A549 (cell line): Measurements from ENCODE around the gene NANOS3. TPM values are rescaled to one million over a fixed set of nuclear protein-coding genes. Genes with fewer than 3 reads are reported as not detected.
"Not testable (repeated sequence)": the region's sequence is repeated elsewhere in the genome, so short reads cannot be mapped to it uniquely, and the experiment has no call there.

Source experiments
- ATAC-seq, 2 experiments: fragments of 200-7000 bp in 1 of 2; fragments of >200 bp in 1 of 2; cut with Nextera tagmentation in 1 of 2; cut with Tn5 transposase in 1 of 2; 3 replicates each; pipeline versions ENCODE4 v1.8.0 to v1.9.1; 2018 to 2020; ENCODE audit warnings: mild to moderate bottlenecking in 1 of 2, moderate library complexity in 1 of 2
- CTCF ChIA-PET: fragments of 300-600 bp; sonication (Branson Sonifier 250); formaldehyde crosslinking; extraction: SDS; loops from one replicate; lab custom pipeline; 2021; ENCODE audit warnings: antibody characterized with exemption, inconsistent platforms; lab: Yijun Ruan, JAX
- POLR2A ChIA-PET: fragments of 350-600 bp; formaldehyde crosslinking; extraction: SDS; loops from one replicate; lab custom pipeline; 2021; ENCODE audit warnings: antibody characterized with exemption, inconsistent platforms; lab: Yijun Ruan, JAX
- DNase-seq, 2 experiments: peaks; one replicate each; pipeline versions ENCODE4 v3.0.0 to v3.0.0-alpha.2; 2011 to 2016; ENCODE audit warnings: low read depth in 1 of 2, low spot score in 1 of 2
- FAIRE-seq: peaks from 2 replicates; lab custom pipeline; 2011; peaks lifted over from hg19 to GRCh38; lab: Jason Lieb, UNC
- H3K27ac ChIP-seq, 2 experiments: fragments of >200 bp; sonication (Bioruptor Twin); formaldehyde crosslinking; 3 replicates each; pipeline ENCODE4 v1.5.1; 2016 to 2017
- H3K4me1 ChIP-seq: fragments of >200 bp; sonication (Bioruptor Twin); formaldehyde crosslinking; 3 replicates; pipeline ENCODE4 v1.6.1; 2016
- H3K4me2 ChIP-seq: fragments of >200 bp; sonication (Bioruptor Twin); formaldehyde crosslinking; 3 replicates; pipeline ENCODE4 v1.6.1; 2016
- H3K4me3 ChIP-seq: fragments of >200 bp; sonication (Bioruptor Twin); formaldehyde crosslinking; 3 replicates; pipeline ENCODE4 v1.5.1; 2016
- H3K9me3 ChIP-seq: fragments of >200 bp; sonication (Bioruptor Twin); formaldehyde crosslinking; 3 replicates; pipeline ENCODE4 v1.6.1; 2016
- ATOH8 ChIP-seq: fragments of 250-450 bp; sonication (Bioruptor Pico); IDR thresholded peaks from 2 replicates; pipeline ENCODE4 v1.5.0; 2020; ENCODE audit warnings: low read depth, mild to moderate bottlenecking, moderate library complexity
- E2F6 ChIP-seq: IDR thresholded peaks from 2 replicates; pipeline ENCODE4 v1.6.1; 2012; ENCODE audit warnings: low read depth, borderline replicate concordance
- ELK1 ChIP-seq: fragments of 150-350 bp; IDR thresholded peaks from 2 replicates; pipeline ENCODE4 v1.6.1; 2014; ENCODE audit warnings: low read depth, mild to moderate bottlenecking, low read length
- FOSL2 ChIP-seq, 2 experiments: fragments of 450-650 bp in 1 of 2; fragments of >200 bp in 1 of 2; sonication (Bioruptor Twin) in 1 of 2; formaldehyde crosslinking; IDR thresholded peaks; 2 replicates each; pipeline versions ENCODE4 v1.5.0 to v1.6.1; 2016 to 2020; ENCODE audit warnings: mild to moderate bottlenecking in 1 of 2, moderate library complexity in 1 of 2
- HES2 ChIP-seq: fragments of >200 bp; sonication (Bioruptor Twin); formaldehyde crosslinking; IDR thresholded peaks from 2 replicates; pipeline ENCODE4 v1.6.1; 2016
- HEYL ChIP-seq: fragments of 250-450 bp; sonication (Bioruptor Pico); IDR thresholded peaks from 2 replicates; pipeline ENCODE4 v1.8.0; 2021; ENCODE audit warnings: mild to moderate bottlenecking, moderate library complexity
- MAFK ChIP-seq: fragments of 450-650 bp; IDR thresholded peaks from 2 replicates; pipeline ENCODE4 v1.6.1; 2014; ENCODE audit not compliant: partially characterized antibody
- MAZ ChIP-seq: fragments of 150-350 bp; IDR thresholded peaks from 2 replicates; pipeline ENCODE4 v1.6.1; 2014; ENCODE audit warnings: antibody characterized with exemption, low read depth, low read length, borderline replicate concordance
- NFE2L2 ChIP-seq: fragments of 150-350 bp; conservative IDR thresholded peaks from 2 replicates; pipeline ENCODE4 v1.6.1; 2014; ENCODE audit warnings: low read length
- NPAS2 ChIP-seq: fragments of 250-450 bp; sonication (Bioruptor Pico); IDR thresholded peaks from 2 replicates; pipeline ENCODE4 v1.8.0; 2022; ENCODE audit warnings: mild to moderate bottlenecking, moderate library complexity, borderline replicate concordance
- POLR2AphosphoS2 ChIP-seq: conservative IDR thresholded peaks from 2 replicates; pipeline ENCODE4 v1.6.1; 2012; ENCODE audit warnings: low read length, improper control_type of control experiment, inconsistent platforms
- RAD21 ChIP-seq, 2 experiments: fragments of >200 bp in 1 of 2; sonication (Bioruptor Twin) in 1 of 2; formaldehyde crosslinking in 1 of 2; IDR thresholded peaks in 1 of 2; conservative IDR thresholded peaks in 1 of 2; 2 replicates in 1 of 2; 3 replicates in 1 of 2; pipeline ENCODE4 v1.6.1; 2012 to 2018; ENCODE audit warnings: inconsistent platforms in 1 of 2
- RARB ChIP-seq: fragments of 250-450 bp; sonication (Bioruptor Pico); IDR thresholded peaks from 2 replicates; pipeline ENCODE4 v1.8.0; 2021; ENCODE audit warnings: mild to moderate bottlenecking, moderate library complexity
- RNF2 ChIP-seq: fragments of 200-600 bp; sonication (generic); IDR thresholded peaks from 2 replicates; pipeline ENCODE4 v1.6.1; 2016; ENCODE audit warnings: low read depth, mild to moderate bottlenecking, antibody characterized with exemption, moderate library complexity, borderline replicate concordance
- SREBF2 ChIP-seq: fragments of 450-650 bp; IDR thresholded peaks from 2 replicates; pipeline ENCODE4 v1.6.1; 2014; ENCODE audit warnings: mild to moderate bottlenecking, moderate library complexity
- USF2 ChIP-seq: fragments of 450-650 bp; IDR thresholded peaks from 2 replicates; pipeline ENCODE4 v1.6.1; 2014; ENCODE audit warnings: antibody characterized with exemption
- ZC3H11A ChIP-seq: fragments of 450-650 bp; IDR thresholded peaks from 2 replicates; pipeline ENCODE4 v1.6.1; 2014; ENCODE audit warnings: antibody characterized with exemption, mild to moderate bottlenecking
- ZFP36 ChIP-seq: fragments of 450-650 bp; IDR thresholded peaks from 2 replicates; pipeline ENCODE4 v1.6.1; 2014; ENCODE audit warnings: borderline replicate concordance; ENCODE audit not compliant: partially characterized antibody
- WGBS: methylation state at CpG from one replicate; pipeline ENCODE4 v1.1.6; 2017; ENCODE audit errors: missing lambda C conversion rate; 5-methylcytosine and 5-hydroxymethylcytosine counted together
- polyA plus RNA-seq, 4 experiments: library from polyadenylated mRNA; depleted of rRNA in 3 of 4; stranded (reverse); fragments of >200 nt; fragmentation: RNase III in 1 of 4; extraction: RNeasy Plus Mini Kit Qiagen cat#74134 plus additional on column Dnase treatment in 1 of 4; gene quantifications; 2 replicates in 3 of 4; 3 replicates in 1 of 4; pipeline ENCODE4 v1.2.3, GENCODE V29; 2011 to 2017

Gene NANOS3
- polyA plus RNA-seq, 2 of the 4 experiments (the other 2 are of a cell fraction) = 0.31 to 1.2 TPM

- TF ChIP-seq USF2 (no peak), HEYL (CRISPR knock-in tag) (no peak), ZC3H11A (no peak), MAFK (no peak), RARB (CRISPR knock-in tag) (no peak), RAD21 (conservative IDR thresholded peaks at IDR 0.05 in 1 of 2, IDR thresholded peaks at IDR 0.05 in 1 of 2) (no peak), FOSL2 (IDR thresholded peaks at IDR 0.05) (no peak), FOSL2 (CRISPR knock-in tag; IDR thresholded peaks at IDR 0.05) (no peak)
These were observed 43.6 kb downstream of the NANOS3 start (continued) for GRCh38 chr19:13920524-13920923.

- Histone ChIP-seq H3K4me3 (no peak overlapping the region), H3K4me2 (no peak overlapping the region), H3K27ac (no peak overlapping the region), H3K9me3 (no peaks in the 10 kb centered on the region), H3K4me1 (no peaks in the 10 kb centered on the region)
- peak; percentile 56 to 91; a peak in 4 of 6 replicates for ATAC-seq
- no peak for FAIRE-seq
- ChIA-PET POLR2A (no interaction called here), CTCF (interaction anchor here (0.6 to 1.8 kb wide), 3 partner anchors 15 to 82 kb away, joined by 3 to 4 read pairs (median 3); no protein-coding TSS in a partner anchor)
- TF ChIP-seq USF2 (peak; percentile 65), ELK1 (no peak), ZFP36 (no peak)
- DNase-seq = peak; percentile 28 to 76
- 100% methylated on average over 2 of the region's 2 CpGs for WGBS
These were observed 44.2 kb downstream of the NANOS3 start for GRCh38 chr19:13920940-13921747.

GRCh38 chr19:13922118-13922517 is 45.2 kb downstream of the NANOS3 start:
- WGBS = 86% methylated on average over 6 of the region's 6 CpGs
- ATAC-seq, FAIRE-seq, DNase-seq, H3K9me3 ChIP-seq, H3K4me1 ChIP-seq, POLR2A ChIA-PET, H3K27ac ChIP-seq, H3K4me3 ChIP-seq, H3K4me2 ChIP-seq: not testable (repeated sequence)
- CTCF ChIA-PET = interaction anchor here (1.8 kb wide), 1 partner anchor 14 kb away, joined by 4 read pairs; no protein-coding TSS in a partner anchor

- TF ChIP-seq POLR2AphosphoS2 (no peak), HES2 (no peak), ATOH8 (no peak), ZFP36 (no peak), NPAS2 (CRISPR knock-in tag) (no peak), MAZ (no peak), NFE2L2 (no peak), RNF2 (no peak), E2F6 (no peak), SREBF2 (no peak)
- TF ChIP-seq, all 56 proteins: peak for 0
- DNase-seq = no peak
- WGBS = 91% methylated on average over 27 of the region's 28 CpGs
- CTCF ChIA-PET = no interaction called here
- Histone ChIP-seq H3K4me1 (no peaks in the 10 kb centered on the region), H3K4me2 (no peak overlapping the region), H3K4me3 (no peak overlapping the region), H3K27ac (no peak overlapping the region), H3K9me3 (no peaks in the 10 kb centered on the region)
- POLR2A ChIA-PET = interaction anchor here (1.2 kb wide), 1 partner anchor 10 kb away, joined by 3 read pairs; no protein-coding TSS in a partner anchor
- FAIRE-seq = no peak
- no peak for ATAC-seq
These were observed 46.5 kb downstream of the NANOS3 start for GRCh38 chr19:13923194-13923987.
